HG02798 (cell line): Measurements from ENCODE around the gene CRB2.

Experiments used
- ATAC-seq: cut with Tn5 transposase; IDR thresholded peaks from one replicate; pipeline ENCODE4 v1.9.1; 2021; ENCODE audit warnings: mild to moderate bottlenecking; ENCODE audit not compliant: unreplicated experiment, poor library complexity

CRB2 gene

GRCh38 chr9:123355761-123356431 is at the start of gene CRB2:
CRB2 (plus strand) TSS chr9:123356197; CDS start chr9:123356261, 64 bp downstream.
- no peak for ATAC-seq

GRCh38 chr9:123309611-123310010 is 46.4 kb upstream of the CRB2 start:
- no peak for ATAC-seq

- no peak for ATAC-seq
Observed at GRCh38 chr9:123310551-123311249, 45.3 kb upstream of the CRB2 start.

GRCh38 chr9:123311250-123311752 is 44.7 kb upstream of the CRB2 start:
- ATAC-seq, result no peak

- ATAC-seq, result no peak
Observed at GRCh38 chr9:123312306-123312877, 43.6 kb upstream of the CRB2 start.

- no peak for ATAC-seq
Observed at GRCh38 chr9:123314617-123315016, 41.4 kb upstream of the CRB2 start.

GRCh38 chr9:123315635-123316034 is 40.4 kb upstream of the CRB2 start:
- no peak for ATAC-seq

GRCh38 chr9:123316053-123316718 is 39.8 kb upstream of the CRB2 start:
- no peak for ATAC-seq

GRCh38 chr9:123318202-123318601 is 37.8 kb upstream of the CRB2 start:
- peak; percentile 73 for ATAC-seq

GRCh38 chr9:123318961-123319421 is 37.0 kb upstream of the CRB2 start:
- ATAC-seq, result no peak

- ATAC-seq, result no peak
Observed at GRCh38 chr9:123319541-123320339, 36.3 kb upstream of the CRB2 start.

- no peak for ATAC-seq
Observed at GRCh38 chr9:123320814-123321213, 35.2 kb upstream of the CRB2 start.

- ATAC-seq, result no peak
Observed at GRCh38 chr9:123321616-123322272, 34.3 kb upstream of the CRB2 start.

- peak; percentile 57 for ATAC-seq
Observed at GRCh38 chr9:123322273-123323195, 33.5 kb upstream of the CRB2 start.

- no peak for ATAC-seq
Observed at GRCh38 chr9:123323196-123324013, 32.6 kb upstream of the CRB2 start.

- ATAC-seq, result no peak
Observed at GRCh38 chr9:123324767-123325183, 31.2 kb upstream of the CRB2 start.

GRCh38 chr9:123326187-123326586 is 29.8 kb upstream of the CRB2 start:
- no peak for ATAC-seq
